Psoas muscle (tissue), 8 donors: ENCODE data around the gene RPL22L1. TPM values are rescaled to one million over a fixed set of nuclear protein-coding genes. Genes with fewer than 3 reads are reported as not detected.

Source experiments
- ATAC-seq, 4 donors: fragments of 200-7000 bp; cut with Tn5 transposase; one replicate each; pipeline ENCODE4 v1.9.1; 2020; ENCODE audit warnings: moderate library complexity in 3 of 4, mild to moderate bottlenecking in 2 of 4
- DNase-seq, 2 donors: peaks; one replicate each; pipeline ENCODE4 v3.0.0-alpha.2; 2020
- H3K27ac ChIP-seq: fragments of 200-600 bp; one replicate; pipeline ENCODE4 v1.8.0; 2022
- H3K27me3 ChIP-seq, 3 donors: fragments of 200-600 bp in 1 of 3; one replicate each; pipeline versions ENCODE4 v1.6.1 to v1.8.0; 2013 to 2022; ENCODE audit warnings: low read length in 2 of 3, mild to moderate bottlenecking in 2 of 3, moderate library complexity in 1 of 3; ENCODE audit not compliant: insufficient read depth in 3 of 3
- H3K36me3 ChIP-seq, 2 donors: fragments of 200-600 bp in 1 of 2; one replicate each; pipeline versions ENCODE4 v1.6.1 to v1.8.0; 2013 to 2022; ENCODE audit warnings: low read depth in 1 of 2, mild to moderate bottlenecking in 1 of 2, moderate library complexity in 1 of 2; ENCODE audit not compliant: insufficient read depth in 1 of 2
- H3K4me1 ChIP-seq: fragments of 200-600 bp; one replicate; pipeline ENCODE4 v1.8.0; 2022
- H3K4me3 ChIP-seq: fragments of 200-600 bp; one replicate; pipeline ENCODE4 v1.8.0; 2022; ENCODE audit warnings: mild to moderate bottlenecking
- H3K9me3 ChIP-seq: fragments of 200-600 bp; one replicate; pipeline ENCODE4 v1.8.0; 2022
- WGBS, 3 donors: extraction: QIAGEN DNeasy Blood & Tissue Kit; methylation state at CpG; one replicate each; pipeline versions ENCODE4 v1.1.6 to v1.1.7; 2013; 5-methylcytosine and 5-hydroxymethylcytosine counted together
- intact Hi-C, 2 donors: fragments of 100-400 bp; cut with DNase I; formaldehyde crosslinking; loops; one replicate each; pipeline versions ENCODE4 v1.11.0 to v1.14.2; 2022
- polyA plus RNA-seq, 3 donors: library from polyadenylated mRNA; stranded (reverse); fragments of 200-250 nt; gene quantifications; one replicate each; pipeline ENCODE4 v1.2.3, GENCODE V29; 2013
- total RNA-seq, 4 donors: library from RNA; stranded (reverse); fragmentation: NEBNext Ultra II Directional in 2 of 4; extraction: Animal tissue kit (Norgen Biotek cat#: 25700) in 2 of 4; gene quantifications; one replicate each; pipeline versions ENCODE4 v1.2.1 to v1.2.4, GENCODE V29; 2021 to 2023
- TF ChIP-seq, protein P1 (sequence below): fragments of 200-600 bp; IDR thresholded peaks from one replicate; pipeline ENCODE4 v1.8.0; 2022; ENCODE audit warnings: antibody characterized with exemption
- donor health status: healthy with polysubstance abuse.
- donor health status: DM: no; HTN: no; CAD: no; lungs with moderate emphysema.
- donor health status: Bipolar disorder and iron deficiency.
- donor health status: healthy.
- donor health status: DM: yes; HTN: yes; CAD: no.
- donor health status: DM: no; HTN: no; CAD: no.
- donor health status: DM: no; HTN: no; CAD: no.
- donor health status: DM: yes; HTN: yes; CAD: no.

RPL22L1 gene
- total and polyA plus RNA-seq, 7 donors: 8.4 to 88.7 (median 27.2) TPM

DNA sequence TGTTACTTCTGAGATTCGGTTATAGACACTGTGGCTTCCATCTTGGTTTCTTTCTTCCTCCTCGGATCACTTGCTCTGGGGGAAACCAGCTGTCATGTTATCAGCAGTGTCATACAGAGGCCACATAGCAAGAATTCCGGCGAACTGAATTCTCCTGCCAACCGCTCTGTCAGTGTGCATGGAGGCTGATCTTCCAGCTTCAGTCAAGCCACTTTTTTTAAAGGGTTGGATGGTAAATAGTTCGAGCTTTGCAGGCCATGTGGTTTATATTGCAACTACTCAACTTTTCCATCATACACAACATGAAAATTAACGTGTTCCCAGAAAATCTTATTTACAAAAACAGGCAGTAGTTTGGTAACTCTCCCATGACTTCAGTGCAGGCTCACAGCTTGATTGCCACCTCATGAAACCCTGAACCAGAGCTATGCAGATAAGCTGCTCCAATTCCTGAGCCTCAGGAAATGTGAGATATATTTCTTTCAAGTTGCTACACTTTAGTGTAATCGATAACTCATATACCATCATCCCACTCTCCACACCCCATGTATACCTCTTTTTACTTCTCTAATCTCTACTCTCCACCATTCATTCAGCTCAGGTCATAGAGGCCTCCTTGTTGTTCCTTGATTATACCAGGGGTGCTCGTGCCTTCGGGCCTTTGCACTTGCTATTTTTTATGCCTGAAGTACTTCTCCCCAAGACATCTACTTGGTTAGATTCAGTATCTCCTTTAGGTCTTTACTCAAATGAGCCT is 7.2 kb downstream of the RPL22L1 start:
- Histone ChIP-seq H3K9me3 (no peaks in the 10 kb centered on the region), H3K4me1 (peaks cover 8% of the 10 kb centered on the region), H3K27me3 (no peaks in the 10 kb centered on the region), H3K36me3 (peaks cover 4 to 31% of the 10 kb centered on the region in 2 donors), H3K27ac (no peak overlapping the region), H3K4me3 (no peak overlapping the region)
- 59 to 67% (median 64%) methylated on average over 10 of the region's 10 CpGs for WGBS, 3 donors
- no peak for ATAC-seq
- TF ChIP-seq, protein P1, sequence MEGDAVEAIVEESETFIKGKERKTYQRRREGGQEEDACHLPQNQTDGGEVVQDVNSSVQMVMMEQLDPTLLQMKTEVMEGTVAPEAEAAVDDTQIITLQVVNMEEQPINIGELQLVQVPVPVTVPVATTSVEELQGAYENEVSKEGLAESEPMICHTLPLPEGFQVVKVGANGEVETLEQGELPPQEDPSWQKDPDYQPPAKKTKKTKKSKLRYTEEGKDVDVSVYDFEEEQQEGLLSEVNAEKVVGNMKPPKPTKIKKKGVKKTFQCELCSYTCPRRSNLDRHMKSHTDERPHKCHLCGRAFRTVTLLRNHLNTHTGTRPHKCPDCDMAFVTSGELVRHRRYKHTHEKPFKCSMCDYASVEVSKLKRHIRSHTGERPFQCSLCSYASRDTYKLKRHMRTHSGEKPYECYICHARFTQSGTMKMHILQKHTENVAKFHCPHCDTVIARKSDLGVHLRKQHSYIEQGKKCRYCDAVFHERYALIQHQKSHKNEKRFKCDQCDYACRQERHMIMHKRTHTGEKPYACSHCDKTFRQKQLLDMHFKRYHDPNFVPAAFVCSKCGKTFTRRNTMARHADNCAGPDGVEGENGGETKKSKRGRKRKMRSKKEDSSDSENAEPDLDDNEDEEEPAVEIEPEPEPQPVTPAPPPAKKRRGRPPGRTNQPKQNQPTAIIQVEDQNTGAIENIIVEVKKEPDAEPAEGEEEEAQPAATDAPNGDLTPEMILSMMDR: no peak
- intact Hi-C loops: no loop called here
- DNase-seq: no peak

DNA sequence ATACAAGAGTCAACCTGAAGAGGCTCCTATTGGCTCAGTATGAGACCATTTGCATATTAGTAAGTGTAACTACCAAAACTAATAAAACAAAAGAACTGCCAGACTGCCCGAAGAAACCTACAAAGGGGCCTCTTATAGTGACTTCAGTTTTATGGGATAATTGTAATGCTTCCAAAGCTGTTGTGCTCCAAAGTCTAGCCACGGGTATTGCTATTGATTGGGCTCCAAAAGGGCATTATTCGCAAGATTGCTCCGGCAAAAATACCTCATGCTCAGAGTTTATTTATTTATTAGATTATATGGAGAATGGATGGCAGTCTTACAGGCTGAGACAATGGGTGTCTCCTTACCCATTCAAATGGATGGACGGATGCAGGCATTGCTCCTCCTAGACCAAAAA is 11.4 kb downstream of the RPL22L1 start:
- intact Hi-C loops: no loop called here
- Histone ChIP-seq H3K36me3 (no peaks in the 10 kb centered on the region), H3K27me3 (no peaks in the 10 kb centered on the region), H3K4me1 (no peaks in the 10 kb centered on the region), H3K9me3 (no peaks in the 10 kb centered on the region), H3K27ac (no peak overlapping the region), H3K4me3 (no peak overlapping the region)
- WGBS, 3 donors: 81 to 84% (median 83%) methylated on average over 5 of the region's 5 CpGs
- DNase-seq (no peak), ATAC-seq (no peak)
- TF ChIP-seq, protein P1: no peak

DNA sequence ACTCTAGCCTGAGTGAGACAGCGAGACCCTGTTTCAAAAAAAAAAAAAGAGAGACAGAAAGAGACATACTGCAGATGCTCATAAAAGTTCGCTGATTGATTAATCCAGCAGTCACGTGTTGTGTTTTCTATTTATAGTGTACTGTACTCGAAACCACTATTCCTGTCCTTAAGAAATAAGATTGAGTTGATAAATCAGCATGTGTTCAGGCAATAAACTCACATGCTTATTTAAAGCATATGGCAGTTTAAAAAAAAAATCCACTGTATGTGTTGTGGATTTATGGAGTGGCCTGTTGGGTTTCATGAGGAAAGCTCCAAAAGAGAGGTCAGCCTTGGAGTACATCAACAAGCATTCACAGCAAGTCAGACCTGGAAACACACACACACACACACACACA is 17.7 kb downstream of the RPL22L1 start:
- ATAC-seq (no peak), DNase-seq (no peak)
- TF ChIP-seq, protein P1: no peak
- Histone ChIP-seq H3K9me3 (no peaks in the 10 kb centered on the region), H3K4me1 (no peaks in the 10 kb centered on the region), H3K36me3 (no peaks in the 10 kb centered on the region), H3K27ac (no peak overlapping the region), H3K27me3 (no peaks in the 10 kb centered on the region), H3K4me3 (no peak overlapping the region)
- intact Hi-C loops: no loop called here
- WGBS, 3 donors: 50 to 53% (median 50%) methylated on average over 4 of the region's 4 CpGs

DNA sequence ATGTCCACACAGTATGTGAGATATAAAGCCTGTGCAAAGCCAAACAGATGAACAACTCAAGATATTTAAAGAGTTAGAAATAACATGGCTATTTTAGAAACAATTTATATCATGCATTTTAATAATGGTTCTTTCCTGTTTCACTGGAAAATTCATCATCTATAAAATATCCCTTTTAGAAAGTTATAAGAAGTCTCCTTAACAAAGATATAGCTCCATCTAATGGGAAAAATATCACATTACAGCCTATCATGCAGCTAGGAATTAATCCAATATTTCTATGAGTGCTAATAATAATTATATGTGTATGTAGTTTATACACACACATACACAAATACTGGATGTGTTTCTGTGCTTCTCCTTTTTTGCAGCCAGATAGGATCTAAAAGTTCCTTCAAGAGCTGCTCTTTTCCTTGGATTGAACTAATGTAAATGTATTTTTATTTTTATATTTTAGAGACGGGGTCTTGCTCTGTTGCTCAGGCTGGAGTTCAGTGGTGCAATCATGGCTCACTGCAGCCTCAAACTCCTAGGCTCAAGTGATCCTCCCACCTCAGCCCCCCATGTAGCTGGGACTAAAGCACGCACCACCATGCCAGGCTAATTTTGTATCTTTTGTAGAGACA is 21.6 kb downstream of the RPL22L1 start:
- TF ChIP-seq, protein P1: peak; percentile 22
- WGBS, 3 donors: 90 to 96% (median 93%) methylated on average over 2 of the region's 2 CpGs
- DNase-seq (no peak), ATAC-seq (no peak)
- Histone ChIP-seq H3K36me3 (no peaks in the 10 kb centered on the region), H3K27me3 (no peaks in the 10 kb centered on the region), H3K9me3 (no peaks in the 10 kb centered on the region), H3K27ac (no peak overlapping the region), H3K4me3 (no peak overlapping the region), H3K4me1 (no peaks in the 10 kb centered on the region)
- intact Hi-C loops: no loop called here
